ENCODE results near the gene RARS2.

DNA sequence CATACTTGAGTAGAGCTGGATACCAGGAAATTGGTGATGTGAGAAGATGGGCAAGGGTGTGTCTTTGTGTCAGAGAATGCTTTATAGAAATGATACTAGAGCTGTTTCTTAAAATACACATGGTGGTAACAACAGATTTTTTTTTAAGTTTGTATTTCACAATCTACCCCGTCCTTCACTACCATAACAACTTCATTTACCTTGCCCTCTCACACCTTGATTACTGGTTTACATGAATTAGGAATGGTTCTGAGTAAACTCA, 45.4 kb downstream of the RARS2 start:
- TF ChIP-seq JUNB (IDR thresholded peaks at IDR 0.05; ENCODE audit: unreplicated experiment) (no peak), EZH2 (IDR thresholded peaks at IDR 0.05; ENCODE audit: low read depth, unreplicated experiment) (no peak), EZH2phosphoT487 (IDR thresholded peaks at IDR 0.05; ENCODE audit: unreplicated experiment) (no peak), POLR2AphosphoS5 (IDR thresholded peaks at IDR 0.05; ENCODE audit: low read depth) (no peak), ZNF114 (CRISPR knock-in tag; IDR thresholded peaks at IDR 0.05) (no peak)
- TF ChIP-seq, protein P1, sequence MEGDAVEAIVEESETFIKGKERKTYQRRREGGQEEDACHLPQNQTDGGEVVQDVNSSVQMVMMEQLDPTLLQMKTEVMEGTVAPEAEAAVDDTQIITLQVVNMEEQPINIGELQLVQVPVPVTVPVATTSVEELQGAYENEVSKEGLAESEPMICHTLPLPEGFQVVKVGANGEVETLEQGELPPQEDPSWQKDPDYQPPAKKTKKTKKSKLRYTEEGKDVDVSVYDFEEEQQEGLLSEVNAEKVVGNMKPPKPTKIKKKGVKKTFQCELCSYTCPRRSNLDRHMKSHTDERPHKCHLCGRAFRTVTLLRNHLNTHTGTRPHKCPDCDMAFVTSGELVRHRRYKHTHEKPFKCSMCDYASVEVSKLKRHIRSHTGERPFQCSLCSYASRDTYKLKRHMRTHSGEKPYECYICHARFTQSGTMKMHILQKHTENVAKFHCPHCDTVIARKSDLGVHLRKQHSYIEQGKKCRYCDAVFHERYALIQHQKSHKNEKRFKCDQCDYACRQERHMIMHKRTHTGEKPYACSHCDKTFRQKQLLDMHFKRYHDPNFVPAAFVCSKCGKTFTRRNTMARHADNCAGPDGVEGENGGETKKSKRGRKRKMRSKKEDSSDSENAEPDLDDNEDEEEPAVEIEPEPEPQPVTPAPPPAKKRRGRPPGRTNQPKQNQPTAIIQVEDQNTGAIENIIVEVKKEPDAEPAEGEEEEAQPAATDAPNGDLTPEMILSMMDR (conservative IDR thresholded peaks at IDR 0.05; ENCODE audit: low read depth in 2 of 2) = no peak
- TF ChIP-seq, protein P2, sequence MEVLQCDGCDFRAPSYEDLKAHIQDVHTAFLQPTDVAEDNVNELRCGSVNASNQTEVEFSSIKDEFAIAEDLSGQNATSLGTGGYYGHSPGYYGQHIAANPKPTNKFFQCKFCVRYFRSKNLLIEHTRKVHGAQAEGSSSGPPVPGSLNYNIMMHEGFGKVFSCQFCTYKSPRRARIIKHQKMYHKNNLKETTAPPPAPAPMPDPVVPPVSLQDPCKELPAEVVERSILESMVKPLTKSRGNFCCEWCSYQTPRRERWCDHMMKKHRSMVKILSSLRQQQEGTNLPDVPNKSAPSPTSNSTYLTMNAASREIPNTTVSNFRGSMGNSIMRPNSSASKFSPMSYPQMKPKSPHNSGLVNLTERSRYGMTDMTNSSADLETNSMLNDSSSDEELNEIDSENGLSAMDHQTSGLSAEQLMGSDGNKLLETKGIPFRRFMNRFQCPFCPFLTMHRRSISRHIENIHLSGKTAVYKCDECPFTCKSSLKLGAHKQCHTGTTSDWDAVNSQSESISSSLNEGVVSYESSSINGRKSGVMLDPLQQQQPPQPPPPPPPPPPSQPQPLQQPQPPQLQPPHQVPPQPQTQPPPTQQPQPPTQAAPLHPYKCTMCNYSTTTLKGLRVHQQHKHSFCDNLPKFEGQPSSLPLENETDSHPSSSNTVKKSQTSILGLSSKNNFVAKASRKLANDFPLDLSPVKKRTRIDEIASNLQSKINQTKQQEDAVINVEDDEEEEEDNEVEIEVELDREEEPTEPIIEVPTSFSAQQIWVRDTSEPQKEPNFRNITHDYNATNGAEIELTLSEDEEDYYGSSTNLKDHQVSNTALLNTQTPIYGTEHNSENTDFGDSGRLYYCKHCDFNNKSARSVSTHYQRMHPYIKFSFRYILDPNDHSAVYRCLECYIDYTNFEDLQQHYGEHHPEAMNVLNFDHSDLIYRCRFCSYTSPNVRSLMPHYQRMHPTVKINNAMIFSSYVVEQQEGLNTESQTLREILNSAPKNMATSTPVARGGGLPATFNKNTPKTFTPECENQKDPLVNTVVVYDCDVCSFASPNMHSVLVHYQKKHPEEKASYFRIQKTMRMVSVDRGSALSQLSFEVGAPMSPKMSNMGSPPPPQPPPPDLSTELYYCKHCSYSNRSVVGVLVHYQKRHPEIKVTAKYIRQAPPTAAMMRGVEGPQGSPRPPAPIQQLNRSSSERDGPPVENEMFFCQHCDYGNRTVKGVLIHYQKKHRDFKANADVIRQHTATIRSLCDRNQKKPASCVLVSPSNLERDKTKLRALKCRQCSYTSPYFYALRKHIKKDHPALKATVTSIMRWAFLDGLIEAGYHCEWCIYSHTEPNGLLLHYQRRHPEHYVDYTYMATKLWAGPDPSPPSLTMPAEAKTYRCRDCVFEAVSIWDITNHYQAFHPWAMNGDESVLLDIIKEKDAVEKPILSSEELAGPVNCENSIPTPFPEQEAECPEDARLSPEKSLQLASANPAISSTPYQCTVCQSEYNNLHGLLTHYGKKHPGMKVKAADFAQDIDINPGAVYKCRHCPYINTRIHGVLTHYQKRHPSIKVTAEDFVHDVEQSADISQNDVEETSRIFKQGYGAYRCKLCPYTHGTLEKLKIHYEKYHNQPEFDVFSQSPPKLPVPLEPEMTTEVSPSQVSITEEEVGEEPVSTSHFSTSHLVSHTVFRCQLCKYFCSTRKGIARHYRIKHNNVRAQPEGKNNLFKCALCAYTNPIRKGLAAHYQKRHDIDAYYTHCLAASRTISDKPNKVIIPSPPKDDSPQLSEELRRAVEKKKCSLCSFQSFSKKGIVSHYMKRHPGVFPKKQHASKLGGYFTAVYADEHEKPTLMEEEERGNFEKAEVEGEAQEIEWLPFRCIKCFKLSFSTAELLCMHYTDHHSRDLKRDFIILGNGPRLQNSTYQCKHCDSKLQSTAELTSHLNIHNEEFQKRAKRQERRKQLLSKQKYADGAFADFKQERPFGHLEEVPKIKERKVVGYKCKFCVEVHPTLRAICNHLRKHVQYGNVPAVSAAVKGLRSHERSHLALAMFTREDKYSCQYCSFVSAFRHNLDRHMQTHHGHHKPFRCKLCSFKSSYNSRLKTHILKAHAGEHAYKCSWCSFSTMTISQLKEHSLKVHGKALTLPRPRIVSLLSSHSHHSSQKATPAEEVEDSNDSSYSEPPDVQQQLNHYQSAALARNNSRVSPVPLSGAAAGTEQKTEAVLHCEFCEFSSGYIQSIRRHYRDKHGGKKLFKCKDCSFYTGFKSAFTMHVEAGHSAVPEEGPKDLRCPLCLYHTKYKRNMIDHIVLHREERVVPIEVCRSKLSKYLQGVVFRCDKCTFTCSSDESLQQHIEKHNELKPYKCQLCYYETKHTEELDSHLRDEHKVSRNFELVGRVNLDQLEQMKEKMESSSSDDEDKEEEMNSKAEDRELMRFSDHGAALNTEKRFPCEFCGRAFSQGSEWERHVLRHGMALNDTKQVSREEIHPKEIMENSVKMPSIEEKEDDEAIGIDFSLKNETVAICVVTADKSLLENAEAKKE (CRISPR knock-in tag; IDR thresholded peaks at IDR 0.05) = no peak
